HL-60 (cell line): ENCODE results near the gene TBCD.

Source experiments
- CTCF ChIP-seq: IDR thresholded peaks from one replicate; pipeline ENCODE4 v1.5.1; 2011; ENCODE audit warnings: low read length, control low read depth, inconsistent platforms; ENCODE audit not compliant: insufficient read depth
- GABPA ChIP-seq: IDR thresholded peaks from 2 replicates; pipeline ENCODE4 v1.6.1; 2012; ENCODE audit warnings: low read depth
- POLR2AphosphoS5 ChIP-seq: IDR thresholded peaks from 2 replicates; pipeline ENCODE4 v1.6.1; 2012; ENCODE audit warnings: low read depth
- REST ChIP-seq: IDR thresholded peaks from 2 replicates; pipeline ENCODE4 v1.6.1; 2012; ENCODE audit warnings: low read depth; ENCODE audit not compliant: insufficient replicate concordance
- SPI1 ChIP-seq: IDR thresholded peaks from 2 replicates; pipeline ENCODE4 v1.6.1; 2012; ENCODE audit warnings: low read depth, mild to moderate bottlenecking, borderline replicate concordance

- no peak for TF ChIP-seq CTCF
- TF ChIP-seq POLR2AphosphoS5 = no peak
- no peak for TF ChIP-seq GABPA
- no peak for TF ChIP-seq REST
- no peak for TF ChIP-seq SPI1
Observed at GRCh38 chr17:82756166-82756565, 4.3 kb downstream of the TBCD start.
